Activated T-cell treated with anti-CD3 and anti-CD28 coated beads, Interleukin-2, amount 50 U/mL, for 72 hours (primary cell): ENCODE results near the gene RNF32. TPM values are rescaled to one million over a fixed set of nuclear protein-coding genes. Genes with fewer than 3 reads are reported as not detected.
"Not testable (repeated sequence)": the region's sequence is repeated elsewhere in the genome, so short reads cannot be mapped to it uniquely, and the experiment has no call there.

ENCODE experiments used
- ATAC-seq, 2 donors: fragments of 150-1000 bp; cut with Tn5 transposase; replicated peaks in 1 of 2; 2 replicates each; pipeline ENCODE4 v1.10.0; 2021; ENCODE audit warnings: moderate library complexity in 2 of 2, mild to moderate bottlenecking in 1 of 2
- DNase-seq, 2 donors: peaks; one replicate each; pipeline ENCODE4 v3.0.0; 2021 to 2022; ENCODE audit warnings: mixed read lengths in 1 of 2
- H3K27ac Mint-ChIP-seq: one replicate; pipeline ENCODE4 v1.8.0; 2022; ENCODE audit warnings: mild to moderate bottlenecking, moderate library complexity, mixed read lengths
- H3K27me3 Mint-ChIP-seq: one replicate; pipeline ENCODE4 v1.8.0; 2022; ENCODE audit warnings: low read depth, mixed read lengths
- H3K36me3 Mint-ChIP-seq, 2 donors: one replicate each; pipeline ENCODE4 v1.8.0; 2022; ENCODE audit warnings: mixed read lengths in 2 of 2, mild to moderate bottlenecking in 1 of 2; ENCODE audit not compliant: insufficient read depth in 2 of 2
- H3K4me1 Mint-ChIP-seq: one replicate; pipeline ENCODE4 v1.8.0; 2022; ENCODE audit warnings: low read depth, mixed read lengths
- H3K4me3 Mint-ChIP-seq, 2 donors: one replicate each; pipeline ENCODE4 v1.8.0; 2022; ENCODE audit warnings: mild to moderate bottlenecking in 2 of 2, mixed read lengths in 2 of 2, moderate library complexity in 2 of 2
- H3K9me3 Mint-ChIP-seq, 2 donors: one replicate each; pipeline ENCODE4 v1.8.0; 2022; ENCODE audit warnings: mixed read lengths in 2 of 2
- total RNA-seq, 2 donors: library from RNA; stranded (reverse); gene quantifications; one replicate each; pipeline ENCODE4 v1.2.3, GENCODE V29; 2022

Gene RNF32
- total RNA-seq, 2 donors from 2014 or later, result 3.1 to 4.2 TPM

DNA sequence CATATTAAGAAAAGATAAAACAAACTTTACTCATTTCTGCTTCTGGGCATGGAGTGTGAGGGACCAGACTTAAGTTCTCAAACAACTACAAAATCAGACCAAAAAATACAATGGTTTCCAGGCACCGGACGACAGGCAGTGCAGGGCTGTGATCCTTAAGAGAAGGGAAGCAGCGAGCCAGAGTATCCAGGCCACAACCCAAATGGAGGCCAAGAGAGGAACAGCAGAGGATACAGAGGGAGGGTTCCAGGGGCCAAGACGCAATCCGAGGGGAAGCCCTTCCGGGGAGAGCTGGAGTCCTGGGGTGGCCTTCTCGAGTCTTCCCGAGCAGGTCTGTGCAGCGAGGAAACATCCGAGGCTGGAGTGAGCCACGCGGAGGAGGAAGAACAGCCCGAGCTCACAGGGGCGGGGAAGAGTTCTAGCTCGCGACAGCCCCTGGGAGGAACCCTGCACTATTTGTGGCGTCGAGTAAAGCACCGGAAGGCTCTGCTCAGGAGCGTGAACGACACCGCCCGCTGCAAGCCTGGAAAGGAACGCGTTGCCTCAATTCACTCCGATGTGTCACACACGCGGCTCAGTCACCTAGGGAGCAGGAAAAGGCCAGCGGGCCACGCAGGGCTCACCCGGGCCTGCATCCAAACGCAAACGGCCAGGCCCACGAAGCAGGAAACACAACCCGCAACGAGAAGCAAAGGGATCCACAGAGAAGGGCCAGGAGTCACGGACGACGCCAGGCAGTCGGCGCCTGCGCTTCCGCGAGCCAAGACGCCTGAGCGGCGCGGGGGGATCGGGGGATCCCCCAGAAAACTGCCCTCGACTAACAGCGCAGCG is 933 bp upstream of the RNF32 start:
- H3K4me1 Mint-ChIP-seq, result peaks cover 17% of the 10 kb centered on the region
- H3K36me3 Mint-ChIP-seq, result peaks cover 0 to 7% of the 10 kb centered on the region in 2 donors
- H3K27me3 Mint-ChIP-seq, result peaks cover 42% of the 10 kb centered on the region
- no peak for DNase-seq
- no peak for ATAC-seq
- H3K9me3 Mint-ChIP-seq, result peaks cover 3 to 6% of the 10 kb centered on the region in 2 donors
- H3K27ac Mint-ChIP-seq, result peak overlapping the region; percentile 83
- peak overlapping the region; percentile 89 to 92 for H3K4me3 Mint-ChIP-seq

DNA sequence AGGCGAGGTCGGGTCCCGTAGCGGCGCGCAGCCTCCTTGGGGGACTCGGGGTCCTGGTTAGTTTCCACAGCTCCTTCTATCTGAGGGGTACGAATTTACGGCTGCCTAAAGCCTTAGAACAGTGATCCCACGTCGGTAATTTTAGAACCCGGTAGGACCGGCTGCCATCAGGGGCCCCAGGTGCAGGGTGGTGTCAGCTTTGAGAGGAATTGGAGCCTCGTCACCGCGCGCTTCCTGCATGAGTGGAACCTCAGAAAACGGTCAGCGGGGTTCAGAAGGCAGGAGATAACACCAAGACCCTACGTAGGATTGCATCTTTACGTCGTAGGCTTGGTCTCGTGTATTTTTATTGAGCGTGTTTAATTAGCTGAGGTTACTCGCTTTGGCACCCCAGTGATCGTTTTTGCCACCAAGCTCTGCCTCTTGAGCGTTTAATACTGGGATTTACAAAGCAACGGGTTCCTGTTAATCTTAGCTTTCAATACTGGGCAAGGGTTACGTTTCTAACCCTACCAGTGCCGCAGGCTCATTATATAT is 443 bp downstream of the RNF32 start:
- peaks cover 3 to 6% of the 10 kb centered on the region in 2 donors for H3K9me3 Mint-ChIP-seq
- peak overlapping the region; percentile 89 to 92 for H3K4me3 Mint-ChIP-seq
- DNase-seq, result peak; percentile 66 to 68
- ATAC-seq, result peak; percentile 64 to 72
- H3K27ac Mint-ChIP-seq, result peak overlapping the region; percentile 80
- peaks cover 42% of the 10 kb centered on the region for H3K27me3 Mint-ChIP-seq
- H3K4me1 Mint-ChIP-seq, result peaks cover 17% of the 10 kb centered on the region
- H3K36me3 Mint-ChIP-seq, result peaks cover 0 to 7% of the 10 kb centered on the region in 2 donors

GRCh38 chr7:156642306-156643045 is 1.9 kb downstream of the RNF32 start:
- H3K4me3 Mint-ChIP-seq, result no peak overlapping the region
- peaks cover 0 to 7% of the 10 kb centered on the region in 2 donors for H3K36me3 Mint-ChIP-seq
- H3K27me3 Mint-ChIP-seq, result peaks cover 50% of the 10 kb centered on the region
- peaks cover 17% of the 10 kb centered on the region for H3K4me1 Mint-ChIP-seq
- ATAC-seq, result no peak
- H3K27ac Mint-ChIP-seq, result no peak overlapping the region
- peaks cover 3 to 6% of the 10 kb centered on the region in 2 donors for H3K9me3 Mint-ChIP-seq
- DNase-seq, result no peak

DNA sequence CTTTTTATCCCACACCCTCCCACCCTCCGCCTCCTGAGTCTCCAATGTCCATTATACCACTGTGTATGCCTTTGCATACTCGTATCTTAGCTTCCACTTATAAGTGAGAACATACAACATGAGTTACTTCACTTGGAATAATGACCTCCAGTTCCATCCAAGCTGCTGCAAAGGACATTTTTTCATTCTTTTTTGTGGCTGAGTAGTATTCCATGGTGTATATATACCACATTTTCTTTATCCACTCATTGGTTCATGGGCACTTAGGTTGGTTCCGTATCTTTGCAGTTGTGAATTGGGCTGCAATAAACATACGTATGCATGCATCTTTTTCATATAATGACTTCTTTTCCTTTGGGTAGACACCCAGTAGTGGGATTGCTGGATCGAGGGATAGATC is 6.8 kb downstream of the RNF32 start:
- H3K27me3 Mint-ChIP-seq, result peaks cover 74% of the 10 kb centered on the region
- H3K4me3 Mint-ChIP-seq, ATAC-seq, H3K27ac Mint-ChIP-seq, DNase-seq, H3K4me1 Mint-ChIP-seq, H3K36me3 Mint-ChIP-seq, H3K9me3 Mint-ChIP-seq: not testable (repeated sequence)

- H3K27me3 Mint-ChIP-seq, result peaks cover 71% of the 10 kb centered on the region
- peaks cover 0 to 4% of the 10 kb centered on the region in 2 donors for H3K9me3 Mint-ChIP-seq
- peak; percentile 30 to 33 for DNase-seq
- H3K4me1 Mint-ChIP-seq, result peaks cover 6% of the 10 kb centered on the region
- no peak overlapping the region for H3K4me3 Mint-ChIP-seq
- peak; percentile 58 to 72 for ATAC-seq
- no peak overlapping the region for H3K27ac Mint-ChIP-seq
- H3K36me3 Mint-ChIP-seq, result no peaks in the 10 kb centered on the region
Observed at GRCh38 chr7:156650042-156650441, 9.5 kb downstream of the RNF32 start.

DNA sequence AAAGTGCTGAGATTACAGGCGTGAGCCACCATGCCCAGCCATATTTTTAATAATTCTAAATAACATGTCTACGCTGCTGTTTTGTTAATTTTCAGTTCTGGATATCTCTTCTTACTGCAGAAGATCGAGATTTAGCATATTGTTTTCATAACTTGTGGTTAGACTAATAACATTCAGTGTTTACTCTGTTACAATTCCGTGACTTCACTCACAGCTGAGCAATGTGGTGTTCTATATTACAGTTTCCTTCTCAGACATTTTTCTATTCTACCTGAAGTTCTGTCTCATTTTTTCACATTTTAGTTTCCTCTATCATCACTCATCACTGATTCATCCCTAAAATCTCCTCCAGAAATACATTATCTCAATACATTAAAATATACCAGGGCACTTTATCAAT is 10.9 kb downstream of the RNF32 start:
- Mint-ChIP-seq H3K27me3 (peaks cover 66% of the 10 kb centered on the region), H3K36me3 (no peaks in the 10 kb centered on the region), H3K4me3 (no peak overlapping the region), H3K27ac (no peak overlapping the region), H3K9me3 (peaks cover 0 to 4% of the 10 kb centered on the region in 2 donors), H3K4me1 (peaks cover 6% of the 10 kb centered on the region)
- ATAC-seq (no peak), DNase-seq (no peak)

GRCh38 chr7:156652886-156653568 is 12.5 kb downstream of the RNF32 start:
- Mint-ChIP-seq H3K27ac (no peak overlapping the region), H3K36me3 (no peaks in the 10 kb centered on the region), H3K4me1 (peaks cover 6% of the 10 kb centered on the region), H3K9me3 (peaks cover 0 to under 1% of the 10 kb centered on the region in 2 donors), H3K27me3 (peaks cover 64% of the 10 kb centered on the region), H3K4me3 (no peak overlapping the region)
- no peak for ATAC-seq
- no peak for DNase-seq

GRCh38 chr7:156654511-156655234 is 14.1 kb downstream of the RNF32 start:
- Mint-ChIP-seq H3K27ac (peak overlapping the region; percentile 71), H3K4me3 (no peak overlapping the region), H3K4me1 (peaks cover 6% of the 10 kb centered on the region), H3K36me3 (no peaks in the 10 kb centered on the region), H3K27me3 (peaks cover 65% of the 10 kb centered on the region), H3K9me3 (no peaks in the 10 kb centered on the region)
- DNase-seq (no peak), ATAC-seq (no peak)

DNA sequence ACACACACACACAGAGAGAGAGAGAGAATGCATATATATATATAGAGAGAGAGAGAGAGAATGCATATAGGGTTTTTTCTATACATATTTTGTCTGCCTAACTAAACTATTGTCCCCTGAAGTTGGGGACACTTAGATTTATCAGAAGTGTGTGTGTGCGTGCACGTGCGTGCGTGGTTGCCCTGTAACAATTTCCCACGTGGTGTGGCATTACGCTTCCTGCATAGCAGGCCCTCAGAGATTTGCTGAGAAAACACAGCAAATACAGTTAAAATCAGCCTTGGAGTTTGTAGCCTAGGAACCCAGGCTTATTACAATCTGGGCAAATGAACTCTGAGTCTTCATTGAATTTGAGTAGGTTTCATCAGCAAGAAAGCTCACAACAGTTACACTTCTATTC is 14.7 kb downstream of the RNF32 start:
- no peak for ATAC-seq
- no peak for DNase-seq

GRCh38 chr7:156655983-156656382 is 15.4 kb downstream of the RNF32 start:
- Mint-ChIP-seq H3K9me3 (no peaks in the 10 kb centered on the region), H3K27me3 (peaks cover 59% of the 10 kb centered on the region)
- ATAC-seq, result no peak

More for the DNA sequence above, 14.7 kb downstream of the RNF32 start:
- peak overlapping the region; percentile 71 for H3K27ac Mint-ChIP-seq
- no peaks in the 10 kb centered on the region for H3K36me3 Mint-ChIP-seq
- H3K4me1 Mint-ChIP-seq, result peaks cover 6% of the 10 kb centered on the region
- H3K27me3 Mint-ChIP-seq, result peaks cover 65% of the 10 kb centered on the region
- no peak overlapping the region for H3K4me3 Mint-ChIP-seq
- no peaks in the 10 kb centered on the region for H3K9me3 Mint-ChIP-seq

GRCh38 chr7:156656598-156656997 is 16.0 kb downstream of the RNF32 start:
- no peaks in the 10 kb centered on the region for H3K36me3 Mint-ChIP-seq
- peak in 1 of 2 donors; percentile 32 for ATAC-seq
- H3K27ac Mint-ChIP-seq, result no peak overlapping the region
- no peak for DNase-seq
- H3K9me3 Mint-ChIP-seq, result no peaks in the 10 kb centered on the region
- peaks cover 6% of the 10 kb centered on the region for H3K4me1 Mint-ChIP-seq
- no peak overlapping the region for H3K4me3 Mint-ChIP-seq
- H3K27me3 Mint-ChIP-seq, result peaks cover 54% of the 10 kb centered on the region

More at GRCh38 chr7:156655983-156656382, 15.4 kb downstream of the RNF32 start:
- Mint-ChIP-seq H3K36me3 (no peaks in the 10 kb centered on the region), H3K27ac (no peak overlapping the region), H3K4me3 (no peak overlapping the region), H3K4me1 (peaks cover 6% of the 10 kb centered on the region)
- DNase-seq, result no peak

GRCh38 chr7:156657681-156658080 is 17.1 kb downstream of the RNF32 start:
- no peaks in the 10 kb centered on the region for H3K36me3 Mint-ChIP-seq
- peaks cover 6% of the 10 kb centered on the region for H3K4me1 Mint-ChIP-seq
- H3K4me3 Mint-ChIP-seq, result no peak overlapping the region
- no peak for ATAC-seq
- peaks cover 43% of the 10 kb centered on the region for H3K27me3 Mint-ChIP-seq
- no peak for DNase-seq
- no peaks in the 10 kb centered on the region for H3K9me3 Mint-ChIP-seq
- H3K27ac Mint-ChIP-seq, result no peak overlapping the region
